ENCODE results near the gene AHCYL1. TPM values are rescaled to one million over a fixed set of nuclear protein-coding genes. Genes with fewer than 3 reads are reported as not detected.

Gene AHCYL1
- total RNA-seq, 4 donors from 2014 or later, result 90.3 to 200 (median 118) TPM

GRCh38 chr1:110007046-110007830, 22.7 kb downstream of the AHCYL1 start:
- Histone ChIP-seq H3K4me1 (peaks cover 42 to 51% of the 10 kb centered on the region in 2 donors), H3K36me3 (peaks cover 25 to 30% of the 10 kb centered on the region in 2 donors), H3K9me3 (no peaks in the 10 kb centered on the region), H3K27me3 (no peaks in the 10 kb centered on the region), H3K4me3 (replicated peaks in 1 of 3) (no peak overlapping the region), H3K27ac (peak overlapping the region in 1 of 3 donors; percentile 84)
- intact Hi-C loops (cut with DNase I), result no loop called here
- TF ChIP-seq, protein P1, sequence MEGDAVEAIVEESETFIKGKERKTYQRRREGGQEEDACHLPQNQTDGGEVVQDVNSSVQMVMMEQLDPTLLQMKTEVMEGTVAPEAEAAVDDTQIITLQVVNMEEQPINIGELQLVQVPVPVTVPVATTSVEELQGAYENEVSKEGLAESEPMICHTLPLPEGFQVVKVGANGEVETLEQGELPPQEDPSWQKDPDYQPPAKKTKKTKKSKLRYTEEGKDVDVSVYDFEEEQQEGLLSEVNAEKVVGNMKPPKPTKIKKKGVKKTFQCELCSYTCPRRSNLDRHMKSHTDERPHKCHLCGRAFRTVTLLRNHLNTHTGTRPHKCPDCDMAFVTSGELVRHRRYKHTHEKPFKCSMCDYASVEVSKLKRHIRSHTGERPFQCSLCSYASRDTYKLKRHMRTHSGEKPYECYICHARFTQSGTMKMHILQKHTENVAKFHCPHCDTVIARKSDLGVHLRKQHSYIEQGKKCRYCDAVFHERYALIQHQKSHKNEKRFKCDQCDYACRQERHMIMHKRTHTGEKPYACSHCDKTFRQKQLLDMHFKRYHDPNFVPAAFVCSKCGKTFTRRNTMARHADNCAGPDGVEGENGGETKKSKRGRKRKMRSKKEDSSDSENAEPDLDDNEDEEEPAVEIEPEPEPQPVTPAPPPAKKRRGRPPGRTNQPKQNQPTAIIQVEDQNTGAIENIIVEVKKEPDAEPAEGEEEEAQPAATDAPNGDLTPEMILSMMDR (IDR thresholded peaks at IDR 0.05), result no peak
- no peak for TF ChIP-seq POLR2A (IDR thresholded peaks at IDR 0.05)
- peak in 1 of 2 donors; percentile 17 for DNase-seq
- 64 to 65% methylated on average over 4 of the region's 4 CpGs for WGBS, 2 donors

DNA sequence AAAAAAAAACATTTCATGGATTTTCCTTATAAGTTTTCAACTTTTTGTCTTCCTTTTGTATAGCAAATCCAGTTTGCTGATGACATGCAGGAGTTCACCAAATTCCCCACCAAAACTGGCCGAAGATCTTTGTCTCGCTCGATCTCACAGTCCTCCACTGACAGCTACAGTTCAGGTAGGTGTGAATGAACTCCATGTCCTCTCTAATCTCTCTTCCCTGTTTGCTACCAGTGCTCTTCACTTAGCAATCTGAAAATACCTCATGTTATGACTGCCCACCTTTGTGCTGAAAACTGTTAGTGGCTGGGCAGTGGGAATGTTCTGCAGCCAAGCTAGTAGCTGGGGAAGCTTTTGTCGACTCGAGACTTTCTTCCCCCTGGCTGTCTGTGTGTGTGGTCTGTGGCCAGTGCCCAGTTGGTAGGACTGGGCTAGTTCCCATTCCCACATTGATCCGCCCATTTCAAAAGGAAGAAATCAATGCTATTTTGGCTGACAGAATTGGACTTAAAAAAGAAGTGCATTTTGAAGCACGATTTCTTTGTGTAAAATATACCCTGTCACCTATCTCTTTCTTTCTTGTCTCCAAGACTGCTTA, 24.5 kb downstream of the AHCYL1 start:
- peaks cover 29 to 34% of the 10 kb centered on the region in 2 donors for H3K4me1 ChIP-seq
- H3K36me3 ChIP-seq, result peaks cover 38 to 43% of the 10 kb centered on the region in 2 donors
- H3K27me3 ChIP-seq, result no peaks in the 10 kb centered on the region
- no peaks in the 10 kb centered on the region for H3K9me3 ChIP-seq
- TF ChIP-seq, protein P1 (IDR thresholded peaks at IDR 0.05), result no peak
- no peak for TF ChIP-seq POLR2A (IDR thresholded peaks at IDR 0.05)
- no peak overlapping the region for H3K27ac ChIP-seq
- H3K4me3 ChIP-seq (replicated peaks in 1 of 3), result no peak overlapping the region
- intact Hi-C loops (cut with DNase I), result no loop called here
- 87 to 92% methylated on average over 7 of the region's 7 CpGs for WGBS, 2 donors
- no peak for DNase-seq

- peaks cover 63% of the 10 kb centered on the region in 2 donors for H3K36me3 ChIP-seq
- TF ChIP-seq, protein P1 (IDR thresholded peaks at IDR 0.05), result peak in 4 of 6 experiments; percentile 34 to 47 (median 37)
- no peak for TF ChIP-seq POLR2A (IDR thresholded peaks at IDR 0.05)
Observed at GRCh38 chr1:110011527-110012041, 27.0 kb downstream of the AHCYL1 start.

GRCh38 chr1:110012100-110012780, 27.7 kb downstream of the AHCYL1 start:
- no peak for DNase-seq
- no peak for TF ChIP-seq POLR2A (IDR thresholded peaks at IDR 0.05)
- TF ChIP-seq, protein P1 (IDR thresholded peaks at IDR 0.05), result no peak
- 80 to 82% methylated on average over 6 of the region's 6 CpGs for WGBS, 2 donors
- H3K36me3 ChIP-seq, result peaks cover 70% of the 10 kb centered on the region in 2 donors
- peaks cover 5% of the 10 kb centered on the region in 2 donors for H3K4me1 ChIP-seq
- intact Hi-C loops (cut with DNase I), result no loop called here
- no peak overlapping the region for H3K4me3 ChIP-seq (replicated peaks in 1 of 3)
- no peaks in the 10 kb centered on the region for H3K9me3 ChIP-seq
- no peaks in the 10 kb centered on the region for H3K27me3 ChIP-seq
- H3K27ac ChIP-seq, result no peak overlapping the region

More at GRCh38 chr1:110011527-110012041, 27.0 kb downstream of the AHCYL1 start:
- WGBS, 2 donors, result 69 to 70% methylated on average over 2 of the region's 2 CpGs
- H3K4me3 ChIP-seq (replicated peaks in 1 of 3), result no peak overlapping the region
- intact Hi-C loops (cut with DNase I), result no loop called here
- no peak overlapping the region for H3K27ac ChIP-seq
- no peaks in the 10 kb centered on the region for H3K27me3 ChIP-seq
- no peaks in the 10 kb centered on the region for H3K9me3 ChIP-seq
- no peak for DNase-seq
- peaks cover 12% of the 10 kb centered on the region in 2 donors for H3K4me1 ChIP-seq

Data from thyroid gland (tissue), 4 donors.